Fibroblast of lung (primary cell): ENCODE data around the gene LHX2. TPM values are rescaled to one million over a fixed set of nuclear protein-coding genes. Genes with fewer than 3 reads are reported as not detected.

Experiments
- DNase-seq, 2 donors: peaks; one replicate each; pipeline versions ENCODE4 v3.0.0 to v3.0.0-alpha.2; 2010; ENCODE audit warnings: low read depth in 2 of 2
- H2AFZ ChIP-seq: 2 replicates; pipeline ENCODE4 v1.5.1; 2012; ENCODE audit warnings: low read length, control low read depth, inconsistent platforms
- H3K27ac ChIP-seq: 2 replicates; pipeline ENCODE4 v1.5.1; 2011; ENCODE audit warnings: low read length, control low read depth; ENCODE audit not compliant: insufficient read depth
- H3K27me3 ChIP-seq: 2 replicates; pipeline ENCODE4 v1.5.1; 2011; ENCODE audit warnings: mild to moderate bottlenecking, low read length; ENCODE audit not compliant: control insufficient read depth, insufficient read depth
- H3K36me3 ChIP-seq: 2 replicates; pipeline ENCODE4 v1.5.1; 2011; ENCODE audit warnings: low read length; ENCODE audit not compliant: control insufficient read depth, insufficient read depth
- H3K4me1 ChIP-seq: 2 replicates; pipeline ENCODE4 v1.5.1; 2011; ENCODE audit warnings: low read length; ENCODE audit not compliant: control insufficient read depth, insufficient read depth; ENCODE audit errors: extremely low read depth
- H3K4me2 ChIP-seq: 2 replicates; pipeline ENCODE4 v1.5.1; 2011; ENCODE audit warnings: low read length, control low read depth; ENCODE audit not compliant: insufficient read depth; ENCODE audit errors: extremely low read depth
- H3K4me3 ChIP-seq, 4 experiments: fragments of 200-600 bp in 1 of 4; sonication (generic) in 1 of 4; replicated peaks in 1 of 4; 2 replicates each; pipeline ENCODE4 v1.5.1; 2011 to 2016; ENCODE audit warnings: low read length in 4 of 4, low read depth in 3 of 4, mild to moderate bottlenecking in 3 of 4, control low read depth in 2 of 4, inconsistent platforms in 1 of 4, mixed read lengths in 1 of 4; ENCODE audit not compliant: insufficient read depth in 1 of 4; ENCODE audit errors: control extremely low read depth in 1 of 4
- H3K79me2 ChIP-seq: 2 replicates; pipeline ENCODE4 v1.5.1; 2012; ENCODE audit warnings: mild to moderate bottlenecking, low read length, inconsistent platforms; ENCODE audit not compliant: control insufficient read depth, insufficient read depth
- H3K9ac ChIP-seq: 2 replicates; pipeline ENCODE4 v1.5.1; 2011; ENCODE audit warnings: mild to moderate bottlenecking, low read length, control low read depth; ENCODE audit not compliant: insufficient read depth
- H3K9me3 ChIP-seq: 2 replicates; pipeline ENCODE4 v1.5.1; 2012; ENCODE audit warnings: low read depth, low read length; ENCODE audit not compliant: control insufficient read depth, insufficient read depth
- H4K20me1 ChIP-seq: 2 replicates; pipeline ENCODE4 v1.5.1; 2011; ENCODE audit warnings: low read length; ENCODE audit not compliant: control insufficient read depth, insufficient read depth; ENCODE audit errors: extremely low read depth
- CTCF ChIP-seq, 2 donors: IDR thresholded peaks in 1 of 2; conservative IDR thresholded peaks in 1 of 2; 1 replicate in 1 of 2; 2 replicates in 1 of 2; pipeline ENCODE4 v1.5.1; 2011 to 2012; ENCODE audit warnings: low read length in 2 of 2, control low read depth in 1 of 2, inconsistent platforms in 1 of 2, low read depth in 1 of 2, mild to moderate bottlenecking in 1 of 2
- EZH2 ChIP-seq: IDR thresholded peaks from 2 replicates; pipeline ENCODE4 v1.5.1; 2012; ENCODE audit warnings: low read length, control low read depth, mild to moderate bottlenecking; ENCODE audit errors: missing control alignments
- polyA plus RNA-seq, 2 donors: library from polyadenylated mRNA; depleted of rRNA in 1 of 2; stranded (reverse) in 1 of 2; unstranded in 1 of 2; fragments of >200 nt; gene quantifications; 2 replicates each; pipeline ENCODE4 v1.2.1, GENCODE V29; 2011 to 2012; ENCODE audit warnings: missing spikeins in 1 of 2
- total RNA-seq: library from RNA; depleted of rRNA; stranded (reverse); fragments of >200 nt; gene quantifications from 2 replicates; pipeline ENCODE4 v1.2.1, GENCODE V29; 2014

LHX2 gene
- total and polyA plus RNA-seq, 2 donors (not counting 1 experiment from before 2014, with no cell fraction given): not detected

GRCh38 chr9:123965801-123966686 lies 45.5 kb upstream of the LHX2 start:
- Histone ChIP-seq H3K4me2 (no peak overlapping the region), H3K27ac (no peak overlapping the region), H2AFZ (no peak overlapping the region), H3K79me2 (no peaks in the 10 kb centered on the region), H3K4me3 (no peak overlapping the region), H3K4me1 (no peaks in the 10 kb centered on the region), H3K27me3 (peaks cover 3% of the 10 kb centered on the region), H4K20me1 (no peaks in the 10 kb centered on the region), H3K9ac (no peak overlapping the region), H3K9me3 (no peaks in the 10 kb centered on the region), H3K36me3 (no peaks in the 10 kb centered on the region)
- TF ChIP-seq CTCF (conservative IDR thresholded peaks at IDR 0.05 in 1 of 2, IDR thresholded peaks at IDR 0.05 in 1 of 2; ENCODE audit: low read depth in 1 of 2, low read length in 2 of 2) (no peak), EZH2 (no peak)
- DNase-seq: no peak

- TF ChIP-seq EZH2 (no peak), CTCF (conservative IDR thresholded peaks at IDR 0.05 in 1 of 2, IDR thresholded peaks at IDR 0.05 in 1 of 2; ENCODE audit: low read depth in 1 of 2, low read length in 2 of 2) (no peak)
- no peak for DNase-seq
- H4K20me1 ChIP-seq: no peaks in the 10 kb centered on the region
- H3K9ac ChIP-seq: no peak overlapping the region
- no peak overlapping the region for H2AFZ ChIP-seq
- no peaks in the 10 kb centered on the region for H3K36me3 ChIP-seq
- H3K4me3 ChIP-seq: no peak overlapping the region
- H3K79me2 ChIP-seq: no peaks in the 10 kb centered on the region
- H3K4me1 ChIP-seq: no peaks in the 10 kb centered on the region
- H3K9me3 ChIP-seq: peaks cover 3% of the 10 kb centered on the region
- no peak overlapping the region for H3K4me2 ChIP-seq
- H3K27ac ChIP-seq: no peak overlapping the region
- H3K27me3 ChIP-seq: no peaks in the 10 kb centered on the region
Measured at GRCh38 chr9:123967323-123967722, 44.2 kb upstream of the LHX2 start.

GRCh38 chr9:123972618-123973017 lies 39.0 kb upstream of the LHX2 start:
- no peak overlapping the region for H2AFZ ChIP-seq
- no peaks in the 10 kb centered on the region for H4K20me1 ChIP-seq
- no peak overlapping the region for H3K27ac ChIP-seq
- no peak overlapping the region for H3K4me2 ChIP-seq
- no peaks in the 10 kb centered on the region for H3K4me1 ChIP-seq
- H3K27me3 ChIP-seq: no peaks in the 10 kb centered on the region
- H3K4me3 ChIP-seq: no peak overlapping the region
- no peak for DNase-seq
- H3K9me3 ChIP-seq: peaks cover 3% of the 10 kb centered on the region
- TF ChIP-seq CTCF (conservative IDR thresholded peaks at IDR 0.05 in 1 of 2, IDR thresholded peaks at IDR 0.05 in 1 of 2; ENCODE audit: low read depth in 1 of 2, low read length in 2 of 2) (no peak), EZH2 (no peak)
- H3K79me2 ChIP-seq: no peaks in the 10 kb centered on the region
- no peak overlapping the region for H3K9ac ChIP-seq
- H3K36me3 ChIP-seq: no peaks in the 10 kb centered on the region
